B cell (primary cell): ENCODE measurements around the gene AFG1L.

Source experiments
- CTCF ChIP-seq: fragments of 200-600 bp; IDR thresholded peaks from one replicate; pipeline ENCODE4 v1.8.0; 2022; ENCODE audit warnings: antibody characterized with exemption, mild to moderate bottlenecking
- EZH2 ChIP-seq: IDR thresholded peaks from 2 replicates; pipeline ENCODE4 v1.6.1; 2012; ENCODE audit warnings: borderline replicate concordance, low read depth, mild to moderate bottlenecking, moderate library complexity, low read length; ENCODE audit not compliant: insufficient read depth, poor library complexity, severe bottlenecking

- TF ChIP-seq CTCF (no peak), EZH2 (no peak)
These were observed 268.4 kb downstream of the AFG1L start for GRCh38 chr6:108563292-108563691.
